ENCODE results near the gene SIRT2.

DNA sequence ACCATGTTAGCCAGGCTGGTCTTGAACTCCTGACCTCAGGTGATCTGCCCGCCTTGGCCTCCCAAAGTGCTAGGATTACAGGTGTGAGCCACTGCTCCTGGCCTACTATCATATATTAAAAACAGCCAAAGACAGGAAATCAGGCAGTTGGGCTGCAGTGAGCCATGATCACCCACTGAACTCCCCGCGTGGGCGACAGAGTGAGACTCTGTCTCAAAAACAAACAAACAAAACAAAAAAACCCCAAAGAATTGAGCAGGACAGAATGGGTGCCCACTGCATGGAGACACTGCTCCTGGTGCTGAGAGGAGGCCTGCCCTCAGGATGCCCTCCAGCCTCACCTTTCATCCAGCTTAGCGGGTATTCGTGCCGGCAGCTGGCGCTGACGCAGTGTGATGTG, 16.1 kb downstream of the SIRT2 start:
- TF ChIP-seq, protein P1, sequence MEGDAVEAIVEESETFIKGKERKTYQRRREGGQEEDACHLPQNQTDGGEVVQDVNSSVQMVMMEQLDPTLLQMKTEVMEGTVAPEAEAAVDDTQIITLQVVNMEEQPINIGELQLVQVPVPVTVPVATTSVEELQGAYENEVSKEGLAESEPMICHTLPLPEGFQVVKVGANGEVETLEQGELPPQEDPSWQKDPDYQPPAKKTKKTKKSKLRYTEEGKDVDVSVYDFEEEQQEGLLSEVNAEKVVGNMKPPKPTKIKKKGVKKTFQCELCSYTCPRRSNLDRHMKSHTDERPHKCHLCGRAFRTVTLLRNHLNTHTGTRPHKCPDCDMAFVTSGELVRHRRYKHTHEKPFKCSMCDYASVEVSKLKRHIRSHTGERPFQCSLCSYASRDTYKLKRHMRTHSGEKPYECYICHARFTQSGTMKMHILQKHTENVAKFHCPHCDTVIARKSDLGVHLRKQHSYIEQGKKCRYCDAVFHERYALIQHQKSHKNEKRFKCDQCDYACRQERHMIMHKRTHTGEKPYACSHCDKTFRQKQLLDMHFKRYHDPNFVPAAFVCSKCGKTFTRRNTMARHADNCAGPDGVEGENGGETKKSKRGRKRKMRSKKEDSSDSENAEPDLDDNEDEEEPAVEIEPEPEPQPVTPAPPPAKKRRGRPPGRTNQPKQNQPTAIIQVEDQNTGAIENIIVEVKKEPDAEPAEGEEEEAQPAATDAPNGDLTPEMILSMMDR (IDR thresholded peaks at IDR 0.05 in 4 of 5, conservative IDR thresholded peaks at IDR 0.05 in 1 of 5): no peak
- no peak for TF ChIP-seq POLR2A (IDR thresholded peaks at IDR 0.05)
